Measurements from ENCODE around the gene TMEM169. TPM values are rescaled to one million over a fixed set of nuclear protein-coding genes. Genes with fewer than 3 reads are reported as not detected.
A peak's percentile ranks its signal among the peaks of the same experiment; 100 is the strongest.

TMEM169 gene
- total RNA-seq, 4 donors from 2014 or later, result 0.30 to 0.85 (median 0.72) TPM; not detected in 1

DNA sequence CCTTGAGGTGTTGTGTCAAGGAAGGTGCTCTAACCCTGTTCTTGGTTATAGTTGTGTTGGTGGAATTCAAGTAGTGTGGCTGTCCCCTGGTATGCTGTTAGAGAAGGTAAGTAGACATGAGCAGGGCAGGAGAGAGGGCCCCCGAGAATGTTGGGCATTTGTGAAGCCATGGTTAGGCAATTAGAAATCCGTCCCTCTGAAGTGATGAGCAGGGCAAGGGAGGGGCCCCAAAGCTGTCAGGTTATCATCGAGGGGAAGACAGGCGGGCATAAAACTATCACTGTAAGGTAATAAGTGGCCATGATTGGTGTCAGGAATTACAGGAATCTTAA, 32.6 kb downstream of the TMEM169 start:
- DNase-seq (ENCODE audit: low spot score in 2 of 2), result peak in 1 of 2 donors; percentile 63
- 29% methylated on average over 4 of the region's 4 CpGs for WGBS
- H3K4me3 ChIP-seq, result no peak overlapping the region
- H3K27ac ChIP-seq, result no peak overlapping the region
- peaks cover 47% of the 10 kb centered on the region for H3K4me1 ChIP-seq
- no peak for TF ChIP-seq POLR2A (IDR thresholded peaks at IDR 0.05)
- no peak for TF ChIP-seq POLR2AphosphoS5 (IDR thresholded peaks at IDR 0.05)
- TF ChIP-seq, protein P1, sequence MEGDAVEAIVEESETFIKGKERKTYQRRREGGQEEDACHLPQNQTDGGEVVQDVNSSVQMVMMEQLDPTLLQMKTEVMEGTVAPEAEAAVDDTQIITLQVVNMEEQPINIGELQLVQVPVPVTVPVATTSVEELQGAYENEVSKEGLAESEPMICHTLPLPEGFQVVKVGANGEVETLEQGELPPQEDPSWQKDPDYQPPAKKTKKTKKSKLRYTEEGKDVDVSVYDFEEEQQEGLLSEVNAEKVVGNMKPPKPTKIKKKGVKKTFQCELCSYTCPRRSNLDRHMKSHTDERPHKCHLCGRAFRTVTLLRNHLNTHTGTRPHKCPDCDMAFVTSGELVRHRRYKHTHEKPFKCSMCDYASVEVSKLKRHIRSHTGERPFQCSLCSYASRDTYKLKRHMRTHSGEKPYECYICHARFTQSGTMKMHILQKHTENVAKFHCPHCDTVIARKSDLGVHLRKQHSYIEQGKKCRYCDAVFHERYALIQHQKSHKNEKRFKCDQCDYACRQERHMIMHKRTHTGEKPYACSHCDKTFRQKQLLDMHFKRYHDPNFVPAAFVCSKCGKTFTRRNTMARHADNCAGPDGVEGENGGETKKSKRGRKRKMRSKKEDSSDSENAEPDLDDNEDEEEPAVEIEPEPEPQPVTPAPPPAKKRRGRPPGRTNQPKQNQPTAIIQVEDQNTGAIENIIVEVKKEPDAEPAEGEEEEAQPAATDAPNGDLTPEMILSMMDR (IDR thresholded peaks at IDR 0.05), result no peak
- TF ChIP-seq EP300 (IDR thresholded peaks at IDR 0.05), result no peak
- peaks cover 50% of the 10 kb centered on the region for H3K36me3 ChIP-seq
- no peaks in the 10 kb centered on the region for H3K27me3 ChIP-seq
- no peaks in the 10 kb centered on the region for H3K9me3 ChIP-seq

DNA sequence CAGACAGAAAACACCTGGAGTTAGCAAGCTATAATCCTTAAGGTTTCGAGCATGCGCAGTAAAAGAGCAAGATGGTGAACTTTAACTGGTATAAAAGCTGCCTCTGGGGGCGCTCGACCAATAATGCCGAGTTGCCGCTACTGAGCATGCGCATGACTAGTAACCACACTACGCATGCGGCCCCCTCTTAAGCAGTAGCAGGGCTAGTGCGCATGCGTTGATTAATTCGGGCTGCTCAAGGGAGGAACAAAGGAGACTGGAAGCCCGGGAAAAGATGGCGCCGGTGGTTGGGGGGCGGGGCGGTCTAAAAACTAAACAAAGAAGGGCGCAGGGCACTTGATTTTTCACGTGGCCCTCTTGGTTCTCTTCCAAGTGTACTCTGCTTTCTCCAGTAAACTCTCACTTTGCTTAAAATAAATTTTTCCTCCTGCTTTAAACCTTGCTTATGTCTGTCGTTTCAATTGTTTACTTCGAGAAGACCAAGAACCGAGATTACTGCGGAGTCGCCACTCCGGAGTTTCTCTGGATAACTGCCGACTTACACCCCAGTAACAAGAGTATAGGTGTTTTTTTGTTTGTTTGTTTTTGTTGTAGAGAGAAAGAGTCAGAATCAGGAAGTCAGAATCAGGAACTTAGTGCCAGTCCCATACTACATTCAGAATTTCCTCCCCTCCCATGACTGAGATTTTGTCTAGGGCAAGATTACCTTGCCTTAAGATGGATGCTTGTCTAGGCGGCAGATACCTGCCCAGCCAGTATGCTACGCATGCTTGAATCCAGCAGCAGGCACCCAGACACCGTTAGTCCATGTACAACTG, 33.2 kb downstream of the TMEM169 start:
- WGBS, result 4% methylated on average over 29 of the region's 29 CpGs
- Histone ChIP-seq H3K4me3 (peak overlapping the region; percentile 51), H3K9me3 (no peaks in the 10 kb centered on the region), H3K27ac (peak overlapping the region; percentile 83), H3K4me1 (peaks cover 46% of the 10 kb centered on the region), H3K27me3 (no peaks in the 10 kb centered on the region), H3K36me3 (peaks cover 56% of the 10 kb centered on the region)
- TF ChIP-seq POLR2A (IDR thresholded peaks at IDR 0.05) (peak in 1 of 2 donors; percentile 39), POLR2AphosphoS5 (IDR thresholded peaks at IDR 0.05) (no peak), EP300 (IDR thresholded peaks at IDR 0.05) (no peak)
- TF ChIP-seq, protein P1 (IDR thresholded peaks at IDR 0.05), result peak; percentile 88 to 96
- DNase-seq (ENCODE audit: low spot score in 2 of 2), result peak; percentile 99

DNA sequence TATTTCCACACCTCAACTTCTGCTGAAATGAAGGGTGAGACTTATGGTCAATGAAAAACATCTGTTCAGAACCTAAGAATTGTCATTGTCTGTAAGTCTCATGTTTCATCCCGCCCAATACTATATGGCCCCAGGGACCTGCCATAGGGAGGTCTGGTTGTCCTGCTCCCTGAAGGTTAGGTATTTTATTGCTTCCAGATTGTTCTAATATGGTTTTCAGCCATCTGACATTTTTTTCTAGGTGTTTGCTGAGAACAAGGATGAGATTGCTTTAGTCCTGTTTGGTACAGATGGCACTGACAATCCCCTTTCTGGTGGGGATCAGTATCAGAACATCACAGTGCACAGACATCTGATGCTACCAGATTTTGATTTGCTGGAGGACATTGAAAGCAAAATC, 34.7 kb downstream of the TMEM169 start:
- WGBS, result 86% methylated on average over 1 of the region's 1 CpG
- H3K4me1 ChIP-seq, result peaks cover 31% of the 10 kb centered on the region
- TF ChIP-seq POLR2A (IDR thresholded peaks at IDR 0.05) (no peak), POLR2AphosphoS5 (IDR thresholded peaks at IDR 0.05) (no peak), EP300 (IDR thresholded peaks at IDR 0.05) (no peak)
- TF ChIP-seq, protein P1 (IDR thresholded peaks at IDR 0.05), result no peak

DNA sequence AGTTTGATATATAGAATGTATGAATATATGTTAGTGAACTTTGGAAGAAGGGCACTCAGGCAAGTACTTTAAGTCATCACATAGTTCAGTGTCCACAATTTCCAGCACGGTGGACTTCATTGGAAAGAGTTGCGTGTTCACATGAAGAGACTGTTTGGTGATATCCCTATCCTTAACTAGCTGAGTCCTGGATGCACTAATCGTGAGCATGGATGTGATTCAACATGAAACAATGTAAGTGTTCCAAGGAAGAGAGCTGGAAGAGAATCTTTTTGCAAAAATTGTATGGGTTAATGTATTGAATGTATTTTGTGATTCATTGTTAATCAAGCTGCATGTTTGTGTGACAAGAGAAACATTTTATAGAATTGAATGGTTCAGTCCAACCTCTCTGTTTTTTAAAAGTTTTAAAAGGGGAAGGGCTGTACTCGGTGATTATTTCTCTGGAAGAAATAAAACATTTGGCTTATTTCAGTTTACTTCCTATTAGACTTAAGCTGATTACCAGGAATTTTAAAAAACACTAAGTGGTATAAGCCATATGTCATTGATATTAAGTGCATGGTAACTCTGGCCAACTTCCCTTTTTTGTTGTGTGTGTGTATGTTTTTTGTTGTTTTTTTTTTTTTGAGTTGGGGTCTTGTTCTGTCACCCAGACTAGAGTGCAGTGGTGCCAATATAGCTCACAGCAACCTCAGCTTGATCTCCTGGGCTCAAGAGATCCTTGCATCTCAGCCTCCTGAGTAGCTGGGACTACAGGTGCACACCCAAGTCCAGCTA, 36.0 kb downstream of the TMEM169 start:
- no peak overlapping the region for H3K27ac ChIP-seq
- H3K4me1 ChIP-seq, result peaks cover 20% of the 10 kb centered on the region

More for the DNA sequence above, 34.7 kb downstream of the TMEM169 start:
- no peak for DNase-seq (ENCODE audit: low spot score in 2 of 2)
- peaks cover 67% of the 10 kb centered on the region for H3K36me3 ChIP-seq
- H3K4me3 ChIP-seq, result no peak overlapping the region
- H3K27me3 ChIP-seq, result no peaks in the 10 kb centered on the region
- no peaks in the 10 kb centered on the region for H3K9me3 ChIP-seq
- H3K27ac ChIP-seq, result no peak overlapping the region

More for the DNA sequence above, 36.0 kb downstream of the TMEM169 start:
- H3K4me3 ChIP-seq, result no peak overlapping the region
- peaks cover 68% of the 10 kb centered on the region for H3K36me3 ChIP-seq
- H3K9me3 ChIP-seq, result no peaks in the 10 kb centered on the region
- WGBS, result 73% methylated on average over 4 of the region's 4 CpGs
- DNase-seq (ENCODE audit: low spot score in 2 of 2), result no peak
- TF ChIP-seq EP300 (IDR thresholded peaks at IDR 0.05) (no peak), POLR2A (IDR thresholded peaks at IDR 0.05) (no peak), POLR2AphosphoS5 (IDR thresholded peaks at IDR 0.05) (no peak)
- TF ChIP-seq, protein P1 (IDR thresholded peaks at IDR 0.05), result no peak
- no peaks in the 10 kb centered on the region for H3K27me3 ChIP-seq
